BJ (cell line): ENCODE data around the gene KAT14. TPM values are rescaled to one million over a fixed set of nuclear protein-coding genes. Genes with fewer than 3 reads are reported as not detected.
"Not testable (repeated sequence)": the region's sequence is repeated elsewhere in the genome, so short reads cannot be mapped to it uniquely, and the experiment has no call there.

Experiments used
- CTCF ChIA-PET: fragments of 350-600 bp; formaldehyde crosslinking; extraction: SDS; loops from one replicate; lab custom pipeline; 2021; ENCODE audit warnings: antibody characterized with exemption, inconsistent platforms; lab: Yijun Ruan, JAX
- POLR2A ChIA-PET: fragments of 300-600 bp; sonication (Branson Sonifier 250); formaldehyde crosslinking; extraction: SDS; loops from one replicate; lab custom pipeline; 2021; ENCODE audit warnings: antibody characterized with exemption; lab: Charles Lee
- DNase-seq: peaks from one replicate; pipeline ENCODE4 v3.0.0-alpha.2; 2011; ENCODE audit warnings: low read depth
- H3K27me3 ChIP-seq: 2 replicates; pipeline ENCODE4 v1.6.0; 2011; ENCODE audit warnings: low read length; ENCODE audit not compliant: control insufficient read depth, insufficient read depth
- H3K36me3 ChIP-seq: 2 replicates; pipeline ENCODE4 v1.5.1; 2011; ENCODE audit warnings: low read length; ENCODE audit not compliant: control insufficient read depth, insufficient read depth
- H3K4me3 ChIP-seq: 2 replicates; pipeline ENCODE4 v1.5.1; 2011; ENCODE audit warnings: low read depth, mild to moderate bottlenecking, control low read depth, low read length
- polyA plus RNA-seq: library from polyadenylated mRNA; depleted of rRNA; stranded (reverse); fragments of >200 nt; gene quantifications from 2 replicates; pipeline ENCODE4 v1.2.3, GENCODE V29; 2011
- TF ChIP-seq, protein P1 (sequence below): IDR thresholded peaks from 2 replicates; pipeline ENCODE4 v1.5.1; 2011; ENCODE audit warnings: low read depth, mild to moderate bottlenecking, control low read depth, inconsistent platforms, low read length, moderate library complexity; ENCODE audit not compliant: insufficient read depth

KAT14 gene
- polyA plus RNA-seq, 1 experiment: 9.8 TPM

DNA sequence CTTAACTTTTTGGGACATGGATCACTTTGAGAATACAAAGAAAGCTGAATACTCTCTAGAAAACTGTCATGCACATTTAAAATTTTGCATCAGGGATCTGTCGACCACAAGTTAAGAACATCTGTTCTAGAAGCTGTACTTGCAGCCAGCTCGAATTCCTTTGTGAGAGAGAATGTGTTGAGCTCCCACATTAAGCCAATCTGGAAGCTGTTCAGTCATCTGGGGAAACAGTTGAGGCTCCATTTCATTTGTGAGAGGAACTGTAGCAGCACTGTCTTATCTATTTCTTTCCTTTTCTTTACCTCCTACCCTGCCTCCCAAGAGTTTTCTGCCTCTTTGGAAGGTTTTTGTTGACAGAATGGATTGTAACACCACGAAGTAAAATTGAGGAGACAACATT, 50.8 kb downstream of the KAT14 start:
- POLR2A ChIA-PET: interaction anchor here (0.6 kb wide), 1 partner anchor 13 kb away, joined by 15 read pairs; no protein-coding TSS in a partner anchor
- peaks cover 5% of the 10 kb centered on the region for H3K36me3 ChIP-seq
- H3K27me3 ChIP-seq: no peaks in the 10 kb centered on the region
- DNase-seq: no peak
- TF ChIP-seq, protein P1, sequence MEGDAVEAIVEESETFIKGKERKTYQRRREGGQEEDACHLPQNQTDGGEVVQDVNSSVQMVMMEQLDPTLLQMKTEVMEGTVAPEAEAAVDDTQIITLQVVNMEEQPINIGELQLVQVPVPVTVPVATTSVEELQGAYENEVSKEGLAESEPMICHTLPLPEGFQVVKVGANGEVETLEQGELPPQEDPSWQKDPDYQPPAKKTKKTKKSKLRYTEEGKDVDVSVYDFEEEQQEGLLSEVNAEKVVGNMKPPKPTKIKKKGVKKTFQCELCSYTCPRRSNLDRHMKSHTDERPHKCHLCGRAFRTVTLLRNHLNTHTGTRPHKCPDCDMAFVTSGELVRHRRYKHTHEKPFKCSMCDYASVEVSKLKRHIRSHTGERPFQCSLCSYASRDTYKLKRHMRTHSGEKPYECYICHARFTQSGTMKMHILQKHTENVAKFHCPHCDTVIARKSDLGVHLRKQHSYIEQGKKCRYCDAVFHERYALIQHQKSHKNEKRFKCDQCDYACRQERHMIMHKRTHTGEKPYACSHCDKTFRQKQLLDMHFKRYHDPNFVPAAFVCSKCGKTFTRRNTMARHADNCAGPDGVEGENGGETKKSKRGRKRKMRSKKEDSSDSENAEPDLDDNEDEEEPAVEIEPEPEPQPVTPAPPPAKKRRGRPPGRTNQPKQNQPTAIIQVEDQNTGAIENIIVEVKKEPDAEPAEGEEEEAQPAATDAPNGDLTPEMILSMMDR: no peak
- no peak overlapping the region for H3K4me3 ChIP-seq
- CTCF ChIA-PET: interaction anchor here (0.6 to 1.3 kb wide), 2 partner anchors 31 to 70 kb away, joined by 3 to 4 read pairs; no protein-coding TSS in a partner anchor

DNA sequence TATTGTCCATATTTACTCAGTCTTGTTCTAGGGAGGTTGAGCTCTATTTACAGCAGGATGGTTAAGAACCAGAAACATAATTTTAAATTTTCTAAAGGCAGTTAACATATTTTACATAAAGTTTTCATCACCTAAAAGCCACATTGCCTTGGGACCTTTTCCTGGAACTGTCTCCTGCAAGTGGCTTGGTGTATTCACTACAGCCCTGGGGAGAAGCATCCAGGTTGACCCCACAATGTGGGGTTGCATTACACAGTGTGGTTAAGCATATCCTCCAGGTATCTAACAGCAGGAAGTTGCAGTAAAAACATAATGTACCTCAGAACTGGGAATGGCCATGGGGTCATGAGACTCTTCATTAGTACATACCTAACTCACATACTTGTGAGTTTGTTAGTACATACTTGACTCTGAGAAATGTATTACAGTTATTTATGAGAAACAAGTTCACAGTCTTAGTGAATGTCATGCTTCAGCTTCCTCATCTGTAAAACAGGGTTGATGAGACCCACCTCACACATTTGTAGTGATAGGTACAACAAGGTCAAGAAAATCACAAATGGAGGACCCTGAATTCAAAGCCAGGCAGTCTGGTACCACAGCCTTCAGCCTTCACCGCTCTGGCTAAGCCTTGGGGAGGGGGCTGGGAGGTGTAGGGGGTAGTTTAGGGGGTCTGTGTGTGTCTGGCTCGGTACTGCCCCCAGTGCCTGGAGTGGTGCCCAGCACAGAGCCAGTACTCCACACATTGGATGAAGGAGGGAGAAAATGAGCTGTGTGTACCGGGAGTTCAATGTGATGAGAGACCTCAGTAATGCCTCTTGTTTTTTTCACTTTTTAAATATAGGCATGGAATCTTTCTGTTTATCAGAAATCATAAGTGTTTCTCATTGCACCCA, 52.9 kb downstream of the KAT14 start:
- H3K4me3 ChIP-seq: no peak overlapping the region
- peaks cover 5% of the 10 kb centered on the region for H3K36me3 ChIP-seq
- H3K27me3 ChIP-seq: no peaks in the 10 kb centered on the region
- no peak for DNase-seq
- ChIA-PET POLR2A (no interaction called here), CTCF (no interaction called here)
- TF ChIP-seq, protein P1: no peak

- ChIA-PET POLR2A (no interaction called here), CTCF (no interaction called here)
- peaks cover 3% of the 10 kb centered on the region for H3K36me3 ChIP-seq
- H3K27me3 ChIP-seq: no peaks in the 10 kb centered on the region
- TF ChIP-seq, protein P1: no peak
- no peak overlapping the region for H3K4me3 ChIP-seq
- no peak for DNase-seq
These were observed 53.6 kb downstream of the KAT14 start for GRCh38 chr20:18191306-18191705.

- DNase-seq, H3K36me3 ChIP-seq, H3K27me3 ChIP-seq, POLR2A ChIA-PET, CTCF ChIA-PET, H3K4me3 ChIP-seq: not testable (repeated sequence)
These were observed 56.8 kb downstream of the KAT14 start for GRCh38 chr20:18194461-18194860.

DNA sequence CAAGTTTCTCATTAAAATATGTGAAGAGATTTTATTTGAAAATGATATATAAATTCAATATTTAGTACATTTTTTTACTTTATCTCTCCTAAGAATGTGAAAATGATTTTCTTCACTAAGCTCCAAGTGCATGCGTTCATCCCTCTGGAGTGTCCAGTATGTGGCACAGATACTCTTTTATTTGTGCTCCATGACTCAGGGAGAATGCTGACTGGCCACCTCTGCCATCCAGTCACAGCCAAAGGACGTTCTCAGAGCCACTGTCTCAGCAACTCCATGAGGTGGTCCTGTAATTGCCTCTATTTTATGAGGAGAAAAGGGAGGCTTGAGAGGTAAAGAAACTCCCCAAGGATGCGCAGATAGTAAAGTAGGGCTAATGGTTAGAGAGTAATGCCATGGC, 58.3 kb downstream of the KAT14 start:
- H3K36me3 ChIP-seq: no peaks in the 10 kb centered on the region; the same call in 1 of the 2 replicates
- ChIA-PET POLR2A (no interaction called here), CTCF (no interaction called here)
- TF ChIP-seq, protein P1: no peak
- no peak overlapping the region for H3K4me3 ChIP-seq
- no peak for DNase-seq
- H3K27me3 ChIP-seq: no peaks in the 10 kb centered on the region; the same call in 1 of the 2 replicates
